IMR-90 (cell line): ENCODE measurements around the gene RESF1. TPM values are rescaled to one million over a fixed set of nuclear protein-coding genes. Genes with fewer than 3 reads are reported as not detected.

ENCODE experiments used
- polyA plus RNA-seq, 3 experiments: library from polyadenylated mRNA; depleted of rRNA; stranded (reverse); fragments of >200 nt; gene quantifications; 2 replicates each; pipeline ENCODE4 v1.2.3, GENCODE V29; 2012; ENCODE audit warnings: low replicate concordance in 1 of 3
- total RNA-seq: library from RNA; depleted of rRNA; stranded (reverse); fragments of >200 nt; gene quantifications from 2 replicates; pipeline ENCODE4 v1.2.3, GENCODE V29; 2012; rRNA removed

RESF1 gene
- total and polyA plus RNA-seq, 2 of the 4 experiments (the other 2 are of a cell fraction), result 5.0 to 7.3 TPM

Other genes starting within 250 kb of the RESF1 start
- 3.4 and 6.1 TPM in 2 replicates for gene AMN1, start 230.4 kb upstream of the RESF1 start, total RNA-seq
- 4.0 and 5.2 TPM in 2 replicates for gene AMN1, start 230.4 kb upstream of the RESF1 start, polyA plus RNA-seq (2012; rRNA removed)
- gene BICD1, start 147.4 kb downstream of the RESF1 start, total RNA-seq, result 17.2 and 25.0 TPM in 2 replicates
- gene BICD1, start 147.4 kb downstream of the RESF1 start, polyA plus RNA-seq (2012; rRNA removed), result 17.6 and 21.8 TPM in 2 replicates